Type B pancreatic cell (in vitro differentiated cells): Measurements from ENCODE around the gene ANKRD12. TPM values are rescaled to one million over a fixed set of nuclear protein-coding genes. Genes with fewer than 3 reads are reported as not detected.

Source experiments
- DNase-seq: peaks from one replicate; pipeline ENCODE4 v3.0.0; 2021; ENCODE audit warnings: mixed read lengths; ENCODE audit not compliant: unreplicated experiment; ENCODE audit errors: extremely low spot score
- H3K27ac Mint-ChIP-seq: 2 replicates; pipeline ENCODE4 v1.8.0; 2021; ENCODE audit warnings: mild to moderate bottlenecking, mixed read lengths
- H3K27me3 Mint-ChIP-seq: 2 replicates; pipeline ENCODE4 v1.8.0; 2021; ENCODE audit warnings: mixed read lengths
- H3K36me3 Mint-ChIP-seq: 2 replicates; pipeline ENCODE4 v1.8.0; 2021; ENCODE audit warnings: mixed read lengths
- H3K4me1 Mint-ChIP-seq: one replicate; pipeline ENCODE4 v1.8.0; 2021; ENCODE audit warnings: mixed read lengths; ENCODE audit not compliant: unreplicated experiment
- H3K4me3 Mint-ChIP-seq: 2 replicates; pipeline ENCODE4 v1.8.0; 2021; ENCODE audit warnings: mild to moderate bottlenecking, mixed read lengths
- H3K9me3 Mint-ChIP-seq: 2 replicates; pipeline ENCODE4 v1.8.0; 2021; ENCODE audit warnings: mixed read lengths
- total RNA-seq: library from RNA; stranded (reverse); gene quantifications from 2 replicates; pipeline ENCODE4 v1.2.1, GENCODE V29; 2021; ENCODE audit warnings: low replicate concordance
- TF ChIP-seq, protein P1 (sequence below): fragments of 200-600 bp; sonication (generic); conservative IDR thresholded peaks from 2 replicates; pipeline ENCODE4 v1.5.0; 2021; ENCODE audit warnings: antibody characterized with exemption, mild to moderate bottlenecking

Gene ANKRD12
- total RNA-seq, 1 donor from 2014 or later = 38.8 TPM

DNA sequence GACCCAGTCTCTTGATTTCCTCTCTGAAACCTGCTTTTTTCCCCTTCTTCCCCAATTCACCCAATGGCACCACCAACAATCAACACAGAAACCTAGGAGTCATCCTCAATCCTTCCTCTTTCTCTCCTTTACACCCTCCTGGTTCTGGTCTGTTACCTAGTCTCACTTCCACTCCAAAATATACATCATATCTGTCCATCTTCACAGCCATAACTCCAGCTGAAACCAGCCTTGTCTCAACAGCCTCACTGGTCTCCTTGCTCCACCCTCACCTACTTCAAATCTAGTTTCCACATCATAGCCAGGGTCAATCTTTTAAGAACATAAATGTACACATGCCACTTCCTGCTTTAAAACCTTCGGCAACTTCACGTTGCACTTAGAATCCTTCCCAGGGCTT is 186.2 kb downstream of the ANKRD12 start:
- TF ChIP-seq, protein P1, sequence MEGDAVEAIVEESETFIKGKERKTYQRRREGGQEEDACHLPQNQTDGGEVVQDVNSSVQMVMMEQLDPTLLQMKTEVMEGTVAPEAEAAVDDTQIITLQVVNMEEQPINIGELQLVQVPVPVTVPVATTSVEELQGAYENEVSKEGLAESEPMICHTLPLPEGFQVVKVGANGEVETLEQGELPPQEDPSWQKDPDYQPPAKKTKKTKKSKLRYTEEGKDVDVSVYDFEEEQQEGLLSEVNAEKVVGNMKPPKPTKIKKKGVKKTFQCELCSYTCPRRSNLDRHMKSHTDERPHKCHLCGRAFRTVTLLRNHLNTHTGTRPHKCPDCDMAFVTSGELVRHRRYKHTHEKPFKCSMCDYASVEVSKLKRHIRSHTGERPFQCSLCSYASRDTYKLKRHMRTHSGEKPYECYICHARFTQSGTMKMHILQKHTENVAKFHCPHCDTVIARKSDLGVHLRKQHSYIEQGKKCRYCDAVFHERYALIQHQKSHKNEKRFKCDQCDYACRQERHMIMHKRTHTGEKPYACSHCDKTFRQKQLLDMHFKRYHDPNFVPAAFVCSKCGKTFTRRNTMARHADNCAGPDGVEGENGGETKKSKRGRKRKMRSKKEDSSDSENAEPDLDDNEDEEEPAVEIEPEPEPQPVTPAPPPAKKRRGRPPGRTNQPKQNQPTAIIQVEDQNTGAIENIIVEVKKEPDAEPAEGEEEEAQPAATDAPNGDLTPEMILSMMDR = no peak
- Mint-ChIP-seq H3K4me3 (no peak overlapping the region), H3K27ac (no peak overlapping the region), H3K27me3 (peaks cover 2% of the 10 kb centered on the region), H3K9me3 (peaks cover 10% of the 10 kb centered on the region), H3K4me1 (no peaks in the 10 kb centered on the region), H3K36me3 (peaks cover 10% of the 10 kb centered on the region)
- no peak for DNase-seq

DNA sequence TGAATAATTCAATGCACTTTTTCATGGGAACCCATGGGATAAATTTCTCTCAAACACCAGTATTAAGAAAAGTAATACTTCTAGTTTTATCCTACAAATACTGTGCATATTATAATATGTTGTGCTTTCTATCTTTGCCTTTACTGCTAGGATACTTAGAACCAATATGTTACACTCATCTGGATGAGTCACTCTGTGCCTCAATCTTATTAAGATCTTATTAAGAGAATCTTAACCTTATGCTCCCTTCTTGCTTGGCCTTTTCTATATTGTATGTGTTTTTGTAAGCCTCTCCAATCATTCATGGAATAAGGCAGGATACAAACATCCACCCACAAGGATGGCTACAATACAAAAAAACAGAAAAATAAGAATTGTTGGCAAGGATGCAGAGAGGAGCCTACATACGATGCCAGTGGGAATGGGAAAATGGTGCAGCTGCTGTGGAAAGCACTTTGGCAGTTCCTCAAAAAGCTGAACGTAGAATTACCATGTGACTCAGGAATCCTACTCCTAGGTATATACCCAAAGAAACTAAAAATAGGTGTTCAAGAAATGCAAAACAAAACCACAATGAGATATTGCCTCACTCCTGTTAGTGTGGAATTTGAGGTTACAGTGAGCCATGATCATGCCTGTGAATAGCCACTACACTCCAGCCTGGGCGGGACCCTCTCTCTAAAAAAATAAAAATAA is 187.3 kb downstream of the ANKRD12 start:
- H3K4me3 Mint-ChIP-seq = no peak overlapping the region
- H3K27me3 Mint-ChIP-seq = peaks cover 2% of the 10 kb centered on the region
- H3K9me3 Mint-ChIP-seq = peaks cover 14% of the 10 kb centered on the region
- H3K27ac Mint-ChIP-seq = no peak overlapping the region
- H3K36me3 Mint-ChIP-seq = peaks cover 10% of the 10 kb centered on the region
- TF ChIP-seq, protein P1 = no peak
- DNase-seq = no peak
- no peaks in the 10 kb centered on the region for H3K4me1 Mint-ChIP-seq

DNA sequence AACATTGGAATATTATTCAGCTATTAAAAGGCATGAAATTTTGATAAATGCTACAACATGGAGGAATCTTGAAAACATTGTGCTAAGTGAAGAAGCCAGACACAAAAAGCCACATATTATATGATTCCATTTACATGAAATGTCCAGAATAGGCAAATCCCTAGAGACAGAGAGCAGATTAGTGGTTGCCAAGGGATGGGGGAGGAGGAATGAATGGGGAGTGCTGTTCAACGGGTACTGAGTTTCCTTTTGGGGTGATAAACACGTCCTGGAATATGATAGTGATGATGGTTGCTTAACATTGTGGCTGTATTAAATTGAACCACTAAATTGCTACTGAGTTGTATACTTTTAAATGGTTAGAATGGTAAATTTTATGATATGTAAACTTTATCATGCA is 189.1 kb downstream of the ANKRD12 start:
- Mint-ChIP-seq H3K27ac (no peak overlapping the region), H3K4me1 (no peaks in the 10 kb centered on the region), H3K27me3 (peaks cover 2% of the 10 kb centered on the region), H3K36me3 (peaks cover 5% of the 10 kb centered on the region), H3K4me3 (no peak overlapping the region), H3K9me3 (peaks cover 11% of the 10 kb centered on the region)
- TF ChIP-seq, protein P1 = no peak
- DNase-seq = no peak

DNA sequence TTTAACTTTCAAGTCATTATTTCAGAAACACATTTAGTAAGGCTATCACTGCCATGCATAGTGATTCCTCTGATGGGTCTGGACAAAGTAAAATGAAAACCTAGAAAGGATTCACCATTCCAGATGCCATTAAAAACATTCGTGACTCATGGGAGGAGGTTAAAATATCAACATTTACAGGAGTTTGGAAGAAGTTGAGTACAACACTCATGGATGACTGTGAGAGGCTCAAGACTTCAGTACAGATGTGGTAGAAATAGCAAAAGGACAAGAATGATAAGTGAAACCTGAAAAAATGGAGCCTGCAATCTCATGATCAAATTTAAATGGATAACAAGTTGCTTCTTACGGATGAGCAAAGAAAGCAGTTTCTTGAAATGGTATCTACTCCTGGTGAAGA is 192.2 kb downstream of the ANKRD12 start:
- no peak for DNase-seq
- Mint-ChIP-seq H3K4me3 (no peak overlapping the region), H3K27me3 (peaks cover 3% of the 10 kb centered on the region), H3K9me3 (peaks cover 8% of the 10 kb centered on the region), H3K27ac (no peak overlapping the region), H3K36me3 (no peaks in the 10 kb centered on the region), H3K4me1 (peaks cover 2% of the 10 kb centered on the region)
- TF ChIP-seq, protein P1 = no peak

DNA sequence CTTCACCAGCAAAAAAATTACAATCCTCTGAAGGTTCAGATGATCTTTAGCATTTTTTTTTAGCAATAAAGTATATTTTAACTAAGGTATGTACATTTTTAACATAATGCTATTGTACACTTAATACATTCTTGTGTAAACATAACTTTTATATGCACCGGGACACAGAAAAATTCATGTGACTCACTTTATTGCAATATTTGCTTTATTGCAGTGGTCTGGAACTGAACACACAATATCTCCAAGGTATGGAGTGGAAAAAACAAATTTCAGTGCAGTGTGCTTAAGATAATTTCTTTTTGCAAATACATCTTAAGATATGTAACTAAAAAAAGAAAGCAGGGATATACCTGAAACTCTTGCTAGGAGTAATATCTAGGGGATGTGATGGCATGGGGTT is 192.9 kb downstream of the ANKRD12 start:
- Mint-ChIP-seq H3K4me1 (peaks cover 5% of the 10 kb centered on the region), H3K27me3 (peaks cover 7% of the 10 kb centered on the region), H3K9me3 (peaks cover 11% of the 10 kb centered on the region), H3K36me3 (no peaks in the 10 kb centered on the region), H3K4me3 (no peak overlapping the region), H3K27ac (no peak overlapping the region)
- TF ChIP-seq, protein P1 = no peak
- no peak for DNase-seq
